Activated naive CD4-positive, alpha-beta T cell treated with anti-CD3 and anti-CD28 coated beads, Interleukin-2, amount 10 ng/mL, durations not matched to agents 7 days and 5 days (primary cell): ENCODE results near the gene KRT84.

Experiments used
- CTCF ChIA-PET: fragments of 350-600 bp; sonication (Branson Sonifier 250); formaldehyde crosslinking; loops from one replicate; lab custom pipeline; 2021; ENCODE audit warnings: antibody characterized with exemption; lab: Charles Lee
- DNase-seq: peaks from one replicate; pipeline ENCODE4 v3.0.0-alpha.2; 2020
- H3K27ac Mint-ChIP-seq: one replicate; pipeline ENCODE4 v1.8.0; 2021; ENCODE audit warnings: mild to moderate bottlenecking, moderate library complexity, mixed read lengths
- H3K27me3 Mint-ChIP-seq: one replicate; pipeline ENCODE4 v1.8.0; 2021; ENCODE audit warnings: mild to moderate bottlenecking, mixed read lengths
- H3K36me3 Mint-ChIP-seq: one replicate; pipeline ENCODE4 v1.8.0; 2021; ENCODE audit warnings: mixed read lengths
- H3K4me1 Mint-ChIP-seq: one replicate; pipeline ENCODE4 v1.8.0; 2021; ENCODE audit warnings: mixed read lengths
- H3K4me3 Mint-ChIP-seq: one replicate; pipeline ENCODE4 v1.8.0; 2021; ENCODE audit warnings: mild to moderate bottlenecking, moderate library complexity, mixed read lengths
- H3K9me3 Mint-ChIP-seq: one replicate; pipeline ENCODE4 v1.8.0; 2021; ENCODE audit warnings: mixed read lengths

Gene KRT84

DNA sequence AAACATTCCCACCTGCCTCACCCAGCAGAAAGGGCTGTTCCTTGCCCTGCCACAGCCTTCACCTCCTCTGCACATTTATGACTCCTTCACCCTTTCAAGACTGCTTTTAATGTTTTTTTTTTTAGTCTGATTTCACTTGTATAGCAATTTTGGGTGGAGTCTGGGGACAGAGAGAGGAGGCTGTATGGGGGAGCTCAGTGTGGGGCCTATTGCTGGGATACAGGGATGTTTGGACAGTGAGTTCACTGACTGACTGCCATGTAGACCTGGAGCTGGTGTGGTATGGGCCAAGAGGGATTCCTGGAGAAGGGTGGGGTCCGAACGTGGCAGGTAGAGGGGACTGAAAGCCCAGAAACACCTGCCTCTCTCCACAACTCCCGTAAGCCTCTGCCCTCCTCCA is 16.2 kb downstream of the KRT84 start:
- Mint-ChIP-seq H3K9me3 (peaks cover 3% of the 10 kb centered on the region), H3K27me3 (peaks cover 60% of the 10 kb centered on the region), H3K4me3 (no peak overlapping the region), H3K4me1 (no peaks in the 10 kb centered on the region), H3K36me3 (no peaks in the 10 kb centered on the region), H3K27ac (no peak overlapping the region)
- DNase-seq = no peak
- CTCF ChIA-PET = interaction anchor here (1.3 to 6.3 kb wide), 6 partner anchors 8 to 617 kb away, joined by 3 to 29 read pairs (median 4); no protein-coding TSS in a partner anchor

DNA sequence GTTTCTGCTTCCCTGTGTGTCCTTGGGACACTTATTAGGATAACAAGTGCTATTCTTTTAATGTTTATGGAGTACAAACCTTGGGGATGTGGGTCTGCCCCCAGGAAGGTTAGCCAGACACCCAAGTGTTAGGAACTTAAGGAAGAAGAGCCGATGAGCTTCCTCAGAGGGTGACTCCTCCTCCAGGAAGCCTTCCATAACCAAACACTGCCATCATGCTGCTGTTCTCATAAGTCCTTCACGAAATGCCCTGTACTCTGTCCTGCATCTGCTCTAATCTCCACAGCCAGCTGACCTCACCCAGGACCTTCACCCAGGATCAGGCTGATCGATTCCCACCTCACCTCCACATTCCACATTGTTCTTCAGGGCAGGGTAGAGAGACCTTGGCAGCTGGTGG is 16.9 kb downstream of the KRT84 start:
- Mint-ChIP-seq H3K27me3 (peaks cover 60% of the 10 kb centered on the region), H3K27ac (no peak overlapping the region), H3K9me3 (no peaks in the 10 kb centered on the region), H3K4me3 (no peak overlapping the region), H3K36me3 (no peaks in the 10 kb centered on the region), H3K4me1 (no peaks in the 10 kb centered on the region)
- DNase-seq = no peak
- CTCF ChIA-PET = interaction anchor here (1.4 to 6.3 kb wide), 4 partner anchors 7 to 511 kb away, joined by 3 to 29 read pairs (median 4); no protein-coding TSS in a partner anchor

- Mint-ChIP-seq H3K9me3 (no peaks in the 10 kb centered on the region), H3K36me3 (no peaks in the 10 kb centered on the region), H3K27ac (no peak overlapping the region), H3K27me3 (peaks cover 64% of the 10 kb centered on the region), H3K4me3 (no peak overlapping the region), H3K4me1 (no peaks in the 10 kb centered on the region)
- no peak for DNase-seq
- CTCF ChIA-PET = interaction anchor here (0.7 to 1.8 kb wide), 4 partner anchors 16 to 510 kb away, joined by 3 to 4 read pairs (median 3); no protein-coding TSS in a partner anchor
These were observed 17.6 kb downstream of the KRT84 start for GRCh38 chr12:52367876-52368275.

GRCh38 chr12:52366738-52367485 is 18.5 kb downstream of the KRT84 start, which contains the start of gene KRT85:
Gene KRT85, minus strand, starts transcription at chr12:52367481. Its CDS starts 76 bp downstream, at chr12:52367405.
- CTCF ChIA-PET = interaction anchor here (0.8 kb wide), 1 partner anchor 17 kb away, joined by 3 read pairs; no protein-coding TSS in a partner anchor
- Mint-ChIP-seq H3K4me1 (no peaks in the 10 kb centered on the region), H3K27me3 (peaks cover 61% of the 10 kb centered on the region), H3K36me3 (no peaks in the 10 kb centered on the region), H3K9me3 (no peaks in the 10 kb centered on the region), H3K27ac (no peak within 1 kb of the TSS), H3K4me3 (no peak within 1 kb of the TSS)
- no peak for DNase-seq

DNA sequence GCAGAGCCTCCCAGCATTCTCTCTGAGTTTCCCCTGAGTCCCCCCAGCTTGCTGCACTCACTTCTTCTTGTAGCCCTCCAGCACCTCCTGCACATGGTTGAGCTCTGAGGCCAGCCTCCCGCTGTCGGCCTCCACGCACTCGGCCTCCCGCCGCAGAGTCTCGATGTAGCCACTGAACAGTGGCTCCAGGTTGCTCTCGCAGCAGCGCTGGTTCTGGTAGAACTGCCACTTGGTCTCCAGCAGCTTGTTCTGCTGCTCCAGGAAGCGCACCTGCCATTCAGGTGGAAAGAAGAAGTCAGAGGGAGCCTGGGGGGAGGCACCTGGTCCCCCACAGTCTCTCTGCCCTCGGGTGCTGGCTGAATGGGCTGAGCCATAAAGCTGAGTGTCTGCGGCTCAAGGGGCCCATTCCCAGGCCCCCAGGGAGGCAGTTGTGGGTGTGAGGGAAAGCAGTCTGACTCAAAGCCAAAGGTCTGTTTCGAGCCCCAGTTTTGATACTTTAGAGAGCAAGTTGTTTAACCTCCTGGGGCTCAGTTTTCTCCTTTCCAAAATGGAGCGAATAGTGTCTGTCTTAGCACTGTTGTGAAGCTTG is 20.5 kb downstream of the KRT84 start:
- Mint-ChIP-seq H3K4me1 (no peaks in the 10 kb centered on the region), H3K36me3 (no peaks in the 10 kb centered on the region), H3K9me3 (no peaks in the 10 kb centered on the region), H3K27ac (no peak overlapping the region), H3K4me3 (no peak overlapping the region), H3K27me3 (peaks cover 43% of the 10 kb centered on the region)
- no peak for DNase-seq
- CTCF ChIA-PET = interaction anchor here (0.7 to 1.0 kb wide), 2 partner anchors 15 to 62 kb away, joined by 3 read pairs; no protein-coding TSS in a partner anchor

GRCh38 chr12:52364061-52364460 is 21.4 kb downstream of the KRT84 start:
- Mint-ChIP-seq H3K27ac (no peak overlapping the region), H3K36me3 (no peaks in the 10 kb centered on the region), H3K4me3 (no peak overlapping the region), H3K4me1 (peaks cover 5% of the 10 kb centered on the region), H3K27me3 (peaks cover 34% of the 10 kb centered on the region), H3K9me3 (no peaks in the 10 kb centered on the region)
- CTCF ChIA-PET = interaction anchor here (1.2 kb wide), 1 partner anchor 16 kb away, joined by 3 read pairs; no protein-coding TSS in a partner anchor
- no peak for DNase-seq

DNA sequence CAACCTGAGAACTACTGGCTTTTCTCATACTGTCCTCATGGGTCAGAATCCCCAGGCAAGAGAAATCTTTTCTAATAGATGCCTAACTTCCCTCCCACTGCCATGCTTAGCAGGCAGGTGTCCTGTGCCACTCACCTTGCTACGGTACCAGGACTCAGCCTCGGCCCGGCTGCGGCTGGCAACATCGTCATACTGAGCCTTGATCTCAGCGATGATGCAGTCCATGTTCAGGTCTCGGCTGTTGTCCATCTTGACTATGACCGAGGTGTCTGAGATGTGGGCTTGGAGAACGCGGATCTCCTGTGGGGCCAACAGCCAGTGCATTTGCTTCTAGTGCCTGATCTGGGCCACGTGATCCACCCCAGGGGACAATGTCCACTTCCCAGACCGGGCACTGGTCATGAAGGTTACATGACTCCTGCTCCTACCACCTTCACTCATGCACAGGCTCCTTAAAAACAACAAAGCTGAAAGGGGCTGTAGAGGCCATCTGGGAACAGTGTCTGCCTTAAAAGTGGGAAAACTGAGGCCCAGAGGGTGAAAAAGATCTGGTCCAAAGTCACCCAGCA is 22.3 kb downstream of the KRT84 start:
- CTCF ChIA-PET = interaction anchor here (1.2 kb wide), 1 partner anchor 17 kb away, joined by 3 read pairs; no protein-coding TSS in a partner anchor
- no peak for DNase-seq
- Mint-ChIP-seq H3K27me3 (peaks cover 26% of the 10 kb centered on the region), H3K27ac (no peak overlapping the region), H3K4me3 (no peak overlapping the region), H3K4me1 (peaks cover 12% of the 10 kb centered on the region), H3K9me3 (no peaks in the 10 kb centered on the region), H3K36me3 (no peaks in the 10 kb centered on the region)

DNA sequence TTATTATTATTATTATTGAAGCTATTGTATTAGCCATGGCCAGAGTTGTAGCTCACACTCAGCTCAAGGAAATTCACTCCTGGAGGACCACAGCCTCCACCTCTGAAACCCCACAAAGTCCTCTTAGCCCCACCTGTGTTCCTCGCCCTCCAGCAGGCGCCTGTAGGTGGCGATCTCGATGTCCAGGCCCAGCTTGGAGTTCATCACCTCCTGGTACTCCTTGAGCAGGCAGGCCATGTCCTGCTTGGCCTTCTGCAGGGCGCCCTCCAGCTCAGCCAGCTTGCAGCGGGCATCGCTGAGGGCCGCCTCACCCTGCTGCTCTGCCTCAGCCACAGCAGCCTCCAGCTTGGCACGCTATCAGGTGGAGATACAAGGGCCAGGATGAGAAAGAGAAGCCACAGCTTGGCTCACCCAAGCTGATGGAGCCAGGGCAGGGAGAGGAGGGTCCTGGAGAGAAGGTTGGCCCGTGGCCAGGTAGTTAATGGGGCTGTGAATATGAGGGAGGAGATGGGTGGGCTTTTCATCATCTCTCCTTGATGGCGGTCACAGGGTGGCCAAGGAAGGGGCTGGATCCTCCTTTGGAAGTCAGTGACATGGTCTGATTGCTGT is 23.2 kb downstream of the KRT84 start:
- Mint-ChIP-seq H3K27ac (no peak overlapping the region), H3K4me3 (no peak overlapping the region), H3K4me1 (peaks cover 12% of the 10 kb centered on the region), H3K36me3 (no peaks in the 10 kb centered on the region), H3K27me3 (peaks cover 25% of the 10 kb centered on the region), H3K9me3 (no peaks in the 10 kb centered on the region)
- CTCF ChIA-PET = interaction anchor here (0.5 to 3.0 kb wide), 11 partner anchors 9 to 517 kb away, joined by 3 to 29 read pairs (median 4); no protein-coding TSS in a partner anchor
- peak; percentile 25 for DNase-seq

GRCh38 chr12:52361553-52361952 is 23.9 kb downstream of the KRT84 start:
- peak; percentile 17 for DNase-seq
- Mint-ChIP-seq H3K4me3 (no peak overlapping the region), H3K4me1 (peaks cover 12% of the 10 kb centered on the region), H3K36me3 (no peaks in the 10 kb centered on the region), H3K9me3 (no peaks in the 10 kb centered on the region), H3K27me3 (peaks cover 25% of the 10 kb centered on the region), H3K27ac (no peak overlapping the region)
- CTCF ChIA-PET = interaction anchor here (0.6 to 3.0 kb wide), 12 partner anchors 9 to 1468 kb away, joined by 3 to 29 read pairs (median 4); no protein-coding TSS in a partner anchor

DNA sequence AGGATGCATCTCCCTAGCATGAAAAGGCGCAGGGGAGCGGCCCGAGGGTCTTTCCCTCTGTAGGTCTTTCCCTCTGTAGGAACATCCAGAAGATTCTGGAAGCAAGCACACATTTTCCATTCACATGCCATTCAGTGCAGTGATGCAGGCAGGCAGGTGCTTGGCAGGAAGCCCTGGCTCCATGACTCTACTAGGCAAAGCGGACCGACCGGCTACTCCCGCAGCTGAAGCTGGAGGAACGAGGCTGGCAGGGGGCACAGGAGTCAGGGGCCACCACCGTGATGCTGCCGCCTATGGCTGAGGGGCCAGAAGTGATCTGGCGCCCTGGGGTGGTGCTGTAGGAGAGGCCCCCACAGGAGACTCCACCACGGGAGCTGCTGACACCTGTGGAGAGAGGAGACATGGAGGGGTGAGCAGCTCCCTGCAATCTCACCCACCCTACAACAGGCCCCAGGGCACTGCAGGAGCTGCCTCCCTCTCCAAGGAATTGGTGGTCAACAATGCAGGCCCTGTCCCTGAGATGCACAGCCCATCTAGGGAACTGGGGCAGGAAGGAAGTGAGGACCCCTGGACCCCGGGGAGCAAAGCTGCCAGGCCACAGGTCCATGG is 24.7 kb downstream of the KRT84 start:
- H3K9me3 Mint-ChIP-seq = no peaks in the 10 kb centered on the region
- CTCF ChIA-PET = interaction anchor here (1.1 to 3.0 kb wide), 7 partner anchors 8 to 524 kb away, joined by 3 to 29 read pairs (median 6); no protein-coding TSS in a partner anchor
- DNase-seq = peak; percentile 15
- H3K4me1 Mint-ChIP-seq = peaks cover 12% of the 10 kb centered on the region
- H3K27me3 Mint-ChIP-seq = peaks cover 25% of the 10 kb centered on the region
- H3K4me3 Mint-ChIP-seq = no peak overlapping the region
- H3K36me3 Mint-ChIP-seq = no peaks in the 10 kb centered on the region
- H3K27ac Mint-ChIP-seq = no peak overlapping the region

DNA sequence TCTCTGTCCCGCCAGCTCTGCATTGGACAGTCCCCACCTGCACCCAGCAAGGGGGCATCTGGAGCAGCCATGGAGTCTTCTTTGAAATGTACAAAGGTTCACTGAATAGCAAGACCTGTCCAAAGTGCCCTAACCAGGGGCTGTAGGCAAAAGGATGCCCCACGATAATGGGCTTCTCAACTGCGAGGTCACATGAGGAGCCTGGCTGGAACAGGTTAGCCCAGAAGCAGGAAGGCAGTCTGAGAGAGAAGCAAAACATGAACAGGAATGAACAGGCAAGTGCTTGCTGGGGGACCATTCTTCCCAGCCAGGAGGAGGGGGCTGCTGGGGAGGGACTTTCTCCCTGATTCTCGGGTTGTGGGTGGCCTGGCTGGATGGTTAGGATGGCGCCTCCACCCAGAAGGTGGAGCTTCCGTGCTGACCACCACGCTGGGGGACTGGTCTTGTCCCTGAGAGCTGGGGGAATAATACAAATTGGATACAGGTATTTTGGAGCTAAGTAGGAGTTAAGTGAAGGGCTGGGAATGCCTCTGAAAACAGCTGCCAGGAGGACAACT is 25.3 kb downstream of the KRT84 start:
- Mint-ChIP-seq H3K27me3 (peaks cover 27% of the 10 kb centered on the region), H3K27ac (no peak overlapping the region), H3K9me3 (no peaks in the 10 kb centered on the region), H3K36me3 (no peaks in the 10 kb centered on the region), H3K4me1 (peaks cover 12% of the 10 kb centered on the region), H3K4me3 (no peak overlapping the region)
- DNase-seq = no peak
- CTCF ChIA-PET = interaction anchor here (1.1 to 3.0 kb wide), 3 partner anchors 7 to 525 kb away, joined by 3 to 29 read pairs (median 8); no protein-coding TSS in a partner anchor

DNA sequence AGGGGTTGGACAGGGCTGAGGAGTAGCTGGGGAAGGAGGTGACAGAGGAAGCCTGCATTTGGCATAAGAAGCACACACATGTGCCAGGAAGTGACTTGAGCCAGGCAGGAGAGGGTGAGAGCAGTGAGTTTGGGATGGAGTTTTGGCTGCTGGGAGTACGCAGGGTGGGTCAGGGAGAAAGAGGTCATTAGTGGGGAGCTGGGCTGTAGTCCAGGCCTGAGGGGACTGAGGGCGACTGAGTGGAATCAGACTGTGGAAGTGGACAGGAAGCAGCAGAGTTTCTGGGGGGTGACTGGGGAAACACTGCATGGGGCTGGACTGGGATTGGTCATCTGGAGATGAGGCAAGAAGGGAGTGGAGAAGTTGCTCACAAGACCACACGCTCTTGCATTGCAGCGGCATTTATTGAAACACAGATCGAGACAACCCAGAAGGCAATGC is 25.8 kb downstream of the KRT84 start:
- no peaks in the 10 kb centered on the region for H3K9me3 Mint-ChIP-seq
- H3K27me3 Mint-ChIP-seq = peaks cover 27% of the 10 kb centered on the region
- peaks cover 12% of the 10 kb centered on the region for H3K4me1 Mint-ChIP-seq
- CTCF ChIA-PET = no interaction called here
- H3K27ac Mint-ChIP-seq = no peak overlapping the region
- H3K4me3 Mint-ChIP-seq = no peak overlapping the region
- DNase-seq = peak; percentile 17
- no peaks in the 10 kb centered on the region for H3K36me3 Mint-ChIP-seq
